Measurements from ENCODE around the gene BAMBI. TPM values are rescaled to one million over a fixed set of nuclear protein-coding genes. Genes with fewer than 3 reads are reported as not detected.
A peak's percentile ranks its signal among the peaks of the same experiment; 100 is the strongest.

Gene BAMBI
- total RNA-seq, 1 donor from 2014 or later: 16.0 TPM

DNA sequence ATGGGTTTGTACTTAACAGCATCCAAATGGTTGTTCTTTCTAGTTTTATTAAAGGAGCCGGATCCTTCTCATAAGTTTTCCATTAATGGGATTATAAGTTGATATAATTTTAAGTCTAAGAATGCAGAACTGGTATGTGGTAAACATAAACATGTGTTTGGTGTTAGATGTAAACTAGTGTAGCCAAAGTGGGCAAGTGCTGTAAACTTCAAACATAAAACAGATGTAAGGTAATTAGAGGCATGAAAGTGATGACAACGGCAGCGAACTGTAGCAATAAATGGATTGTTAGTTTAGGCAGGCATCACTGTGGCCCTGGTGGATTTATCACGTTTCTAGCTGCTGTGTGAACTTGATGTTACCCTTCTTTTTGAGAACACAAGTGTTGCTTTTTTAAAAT, 37.9 kb downstream of the BAMBI start:
- TF ChIP-seq, protein P1, sequence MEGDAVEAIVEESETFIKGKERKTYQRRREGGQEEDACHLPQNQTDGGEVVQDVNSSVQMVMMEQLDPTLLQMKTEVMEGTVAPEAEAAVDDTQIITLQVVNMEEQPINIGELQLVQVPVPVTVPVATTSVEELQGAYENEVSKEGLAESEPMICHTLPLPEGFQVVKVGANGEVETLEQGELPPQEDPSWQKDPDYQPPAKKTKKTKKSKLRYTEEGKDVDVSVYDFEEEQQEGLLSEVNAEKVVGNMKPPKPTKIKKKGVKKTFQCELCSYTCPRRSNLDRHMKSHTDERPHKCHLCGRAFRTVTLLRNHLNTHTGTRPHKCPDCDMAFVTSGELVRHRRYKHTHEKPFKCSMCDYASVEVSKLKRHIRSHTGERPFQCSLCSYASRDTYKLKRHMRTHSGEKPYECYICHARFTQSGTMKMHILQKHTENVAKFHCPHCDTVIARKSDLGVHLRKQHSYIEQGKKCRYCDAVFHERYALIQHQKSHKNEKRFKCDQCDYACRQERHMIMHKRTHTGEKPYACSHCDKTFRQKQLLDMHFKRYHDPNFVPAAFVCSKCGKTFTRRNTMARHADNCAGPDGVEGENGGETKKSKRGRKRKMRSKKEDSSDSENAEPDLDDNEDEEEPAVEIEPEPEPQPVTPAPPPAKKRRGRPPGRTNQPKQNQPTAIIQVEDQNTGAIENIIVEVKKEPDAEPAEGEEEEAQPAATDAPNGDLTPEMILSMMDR (conservative IDR thresholded peaks at IDR 0.05; ENCODE audit: low read depth, low read length): no peak
- no peak overlapping the region for H3K4me3 ChIP-seq (ENCODE audit: low read depth, low read length)
- no peak for DNase-seq (ENCODE audit: low read depth)

DNA sequence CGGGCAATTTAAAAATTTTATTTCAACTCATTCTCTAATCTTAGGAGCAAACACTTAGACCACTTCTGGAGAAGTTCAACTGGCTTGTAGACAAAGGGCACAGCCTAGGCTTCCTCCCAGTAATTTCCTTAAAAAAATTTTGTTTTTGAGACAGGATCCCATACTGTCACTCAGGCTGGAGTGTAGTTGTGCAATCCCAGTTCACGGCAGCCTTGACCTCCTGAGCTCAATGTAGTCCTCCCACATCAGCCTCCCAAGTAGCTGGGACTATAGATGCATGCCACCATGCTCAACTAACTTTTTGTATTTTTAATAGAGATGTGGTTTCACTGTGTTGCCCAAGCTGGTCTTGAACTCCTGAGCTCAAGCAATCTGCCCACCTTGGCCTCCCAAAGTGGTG, 38.4 kb downstream of the BAMBI start:
- no peak overlapping the region for H3K4me3 ChIP-seq (ENCODE audit: low read depth, low read length)
- TF ChIP-seq, protein P1 (conservative IDR thresholded peaks at IDR 0.05; ENCODE audit: low read depth, low read length): no peak
- no peak for DNase-seq (ENCODE audit: low read depth)

DNA sequence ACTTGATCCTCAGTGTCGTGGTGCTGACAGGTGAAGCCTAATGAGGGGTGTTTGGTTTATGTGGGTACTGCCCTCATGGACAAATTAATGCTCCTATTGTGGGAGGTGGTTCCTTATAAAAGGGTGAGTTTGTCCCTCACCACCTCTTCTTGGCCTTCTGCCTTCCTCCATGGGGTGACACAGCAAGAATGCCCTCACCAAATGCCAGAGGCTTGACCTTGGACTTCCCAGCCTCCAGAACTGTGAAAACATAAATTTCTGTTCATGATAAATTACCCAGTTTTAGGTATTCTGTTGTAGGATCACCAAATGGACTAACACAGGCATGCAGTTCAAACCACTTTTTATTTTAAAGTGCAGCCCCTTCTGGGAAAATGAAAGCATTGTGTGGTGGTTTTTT, 39.4 kb downstream of the BAMBI start:
- TF ChIP-seq, protein P1 (conservative IDR thresholded peaks at IDR 0.05; ENCODE audit: low read depth, low read length): no peak
- no peak for DNase-seq (ENCODE audit: low read depth)
- H3K4me3 ChIP-seq (ENCODE audit: low read depth, low read length): no peak overlapping the region

DNA sequence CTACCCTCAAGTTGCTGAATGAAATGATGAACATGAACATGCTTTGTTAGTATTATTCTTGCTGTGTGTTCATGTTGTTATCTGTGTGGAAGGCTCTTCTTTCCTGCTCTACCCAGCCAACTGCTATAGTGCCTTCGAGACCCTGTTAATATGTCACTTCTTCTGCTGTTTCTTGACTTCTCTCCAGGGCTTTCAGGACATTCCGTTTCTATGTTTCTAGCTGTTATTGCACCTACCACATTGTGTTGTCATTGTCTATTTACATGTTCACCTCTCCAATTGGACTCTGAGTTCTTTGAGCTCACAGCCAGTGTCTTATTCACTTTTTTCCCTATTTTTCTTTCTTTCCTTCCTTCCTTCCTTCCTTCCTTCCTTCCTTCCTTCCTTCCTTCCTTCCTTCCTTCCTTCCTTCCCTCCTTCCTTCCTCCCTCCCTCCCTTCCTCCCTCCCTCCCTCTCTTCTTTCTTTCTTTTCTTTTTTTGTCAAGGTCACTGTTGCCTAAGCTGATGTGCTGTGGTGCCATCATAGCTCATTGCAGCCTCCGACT, 40.4 kb downstream of the BAMBI start:
- no peak overlapping the region for H3K4me3 ChIP-seq (ENCODE audit: low read depth, low read length)
- TF ChIP-seq, protein P1 (conservative IDR thresholded peaks at IDR 0.05; ENCODE audit: low read depth, low read length): no peak
- peak; percentile 22 for DNase-seq (ENCODE audit: low read depth)

DNA sequence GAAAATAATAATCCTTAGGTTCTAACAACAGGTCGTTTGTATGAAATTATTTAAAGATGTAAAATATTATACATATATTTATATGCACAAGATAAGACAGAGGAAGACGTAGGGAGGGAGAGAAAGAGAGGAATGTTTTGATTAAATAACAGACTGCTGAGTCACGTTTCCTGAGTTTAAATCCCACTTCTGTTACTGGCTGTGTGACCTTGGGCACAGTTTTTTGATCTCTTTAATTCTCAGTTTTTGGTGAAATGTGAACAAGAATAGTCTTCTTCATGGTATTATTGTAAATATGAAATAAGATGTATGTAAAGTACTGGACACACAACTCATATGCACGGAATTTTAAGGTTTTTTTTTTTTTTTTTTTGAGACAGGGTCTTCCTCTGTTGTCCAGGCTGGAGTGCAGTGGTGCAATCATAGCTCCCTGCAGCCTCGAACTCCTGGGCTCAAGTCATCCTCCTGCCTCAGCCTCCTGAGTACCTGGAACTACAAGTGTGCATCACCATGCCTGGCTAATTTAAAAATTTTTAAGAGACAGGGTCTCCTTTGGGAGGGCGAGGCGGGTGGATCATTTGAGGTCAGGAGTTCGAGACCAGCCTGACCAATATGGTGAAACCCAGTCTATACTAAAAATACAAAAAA, 42.6 kb downstream of the BAMBI start:
- no peak overlapping the region for H3K4me3 ChIP-seq (ENCODE audit: low read depth, low read length)
- DNase-seq (ENCODE audit: low read depth): no peak
- TF ChIP-seq, protein P1 (conservative IDR thresholded peaks at IDR 0.05; ENCODE audit: low read depth, low read length): no peak

DNA sequence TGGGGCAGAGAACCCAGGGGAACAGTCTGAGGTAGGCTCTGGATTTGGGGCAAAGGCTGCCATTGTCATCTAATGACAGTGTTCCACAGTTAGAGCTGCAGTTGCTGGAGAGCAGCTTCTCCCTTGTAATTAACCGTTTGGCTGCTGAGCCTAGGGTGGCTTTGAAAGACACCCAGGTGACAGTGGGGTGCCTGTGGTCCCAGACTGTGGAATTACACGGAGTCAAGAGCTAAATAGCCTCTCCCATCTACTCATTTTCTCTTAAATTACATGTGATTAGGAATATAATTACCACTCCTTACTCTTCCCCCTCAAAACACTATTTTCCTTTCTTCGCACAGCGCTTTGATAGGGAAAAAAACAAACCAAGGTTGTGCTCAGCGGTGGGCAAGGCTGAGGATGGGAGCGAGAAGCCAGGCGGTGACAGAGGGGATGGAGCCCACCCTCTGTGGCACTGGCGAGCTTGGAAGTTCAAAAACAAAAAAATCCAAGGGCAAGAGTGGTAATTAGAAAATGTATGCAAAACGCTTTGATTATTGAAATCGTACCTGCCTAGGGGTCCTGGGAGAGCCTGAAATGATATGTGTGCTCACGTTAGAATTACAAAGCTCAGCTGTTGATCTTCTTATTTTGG, 44.1 kb downstream of the BAMBI start:
- H3K4me3 ChIP-seq (ENCODE audit: low read depth, low read length): no peak overlapping the region
- TF ChIP-seq, protein P1 (conservative IDR thresholded peaks at IDR 0.05; ENCODE audit: low read depth, low read length): no peak
- no peak for DNase-seq (ENCODE audit: low read depth)
